NK-92 treated with Interleukin-12 subunit alpha and Interleukin-12 subunit beta, amount 100 ng/mL, for 24 hours (cell line): ENCODE measurements around the gene PPP4R4.
"Not testable (repeated sequence)": the region's sequence is repeated elsewhere in the genome, so short reads cannot be mapped to it uniquely, and the experiment has no call there.

Source experiments
- DNase-seq: peaks from one replicate; lab custom pipeline; 2025; lab: John Stamatoyannopoulos, UW

The PPP4R4 gene

GRCh38 chr14:94180655-94181271, 6.6 kb downstream of the PPP4R4 start:
- no peak for DNase-seq

- DNase-seq: no peak
Observed at GRCh38 chr14:94181835-94182234, 7.7 kb downstream of the PPP4R4 start.

- no peak for DNase-seq
Observed at GRCh38 chr14:94192536-94192935, 18.4 kb downstream of the PPP4R4 start.

GRCh38 chr14:94193776-94194175, 19.7 kb downstream of the PPP4R4 start:
- no peak for DNase-seq

- DNase-seq: no peak
Observed at GRCh38 chr14:94196057-94196456, 21.9 kb downstream of the PPP4R4 start.

GRCh38 chr14:94203473-94204210, 29.5 kb downstream of the PPP4R4 start:
- DNase-seq: no peak

- no peak for DNase-seq
Observed at GRCh38 chr14:94213021-94213420, 38.9 kb downstream of the PPP4R4 start.

GRCh38 chr14:94213741-94214140, 39.6 kb downstream of the PPP4R4 start:
- DNase-seq: no peak

GRCh38 chr14:94217116-94217515, 43.0 kb downstream of the PPP4R4 start:
- DNase-seq: no peak

GRCh38 chr14:94218198-94218886, 44.2 kb downstream of the PPP4R4 start:
- not testable (repeated sequence) for DNase-seq

- no peak for DNase-seq
Observed at GRCh38 chr14:94224040-94224439, 49.9 kb downstream of the PPP4R4 start.

GRCh38 chr14:94225460-94226378, 51.6 kb downstream of the PPP4R4 start:
- DNase-seq: no peak

GRCh38 chr14:94227029-94227428, 52.9 kb downstream of the PPP4R4 start:
- no peak for DNase-seq

GRCh38 chr14:94237046-94237445, 62.9 kb downstream of the PPP4R4 start:
- DNase-seq: no peak

- no peak for DNase-seq
Observed at GRCh38 chr14:94237983-94238382, 63.9 kb downstream of the PPP4R4 start.

GRCh38 chr14:94239406-94239805, 65.3 kb downstream of the PPP4R4 start:
- no peak for DNase-seq

- no peak for DNase-seq
Observed at GRCh38 chr14:94244182-94244581, 70.1 kb downstream of the PPP4R4 start.

- not testable (repeated sequence) for DNase-seq
Observed at GRCh38 chr14:94264195-94264594, 90.1 kb downstream of the PPP4R4 start.

- no peak for DNase-seq
Observed at GRCh38 chr14:94267352-94267751, 93.2 kb downstream of the PPP4R4 start.

- DNase-seq: not testable (repeated sequence)
Observed at GRCh38 chr14:94268582-94268981, 94.5 kb downstream of the PPP4R4 start.

GRCh38 chr14:94269156-94269555, 95.0 kb downstream of the PPP4R4 start:
- DNase-seq: no peak
